GM23338 (cell line): ENCODE measurements around the gene LIF. TPM values are rescaled to one million over a fixed set of nuclear protein-coding genes. Genes with fewer than 3 reads are reported as not detected.

Experiments
- ATAC-seq: fragments of 200-7000 bp; cut with Tn5 transposase; 3 replicates; pipeline ENCODE4 v1.9.1; 2020
- DNase-seq: peaks from one replicate; pipeline ENCODE4 v3.0.0-alpha.2; 2015; ENCODE audit warnings: low spot score
- H2AFZ ChIP-seq: fragments of 200-600 bp; sonication (generic); 2 replicates; pipeline ENCODE4 v1.8.0; 2016; ENCODE audit warnings: antibody characterized with exemption, mild to moderate bottlenecking, moderate library complexity
- H3F3A ChIP-seq: fragments of 200-600 bp; sonication (generic); replicated peaks from 2 replicates; pipeline ENCODE4 v1.8.0; 2017; ENCODE audit warnings: antibody characterized with exemption, mixed run types, low read depth
- H3K27ac ChIP-seq: fragments of 200-600 bp; sonication (generic); 2 replicates; pipeline ENCODE4 v1.6.1; 2016; ENCODE audit warnings: low read depth
- H3K27me3 ChIP-seq: fragments of 200-600 bp; sonication (generic); 2 replicates; pipeline ENCODE4 v1.8.0; 2016; ENCODE audit warnings: mild to moderate bottlenecking, mixed run types, moderate library complexity; ENCODE audit not compliant: insufficient read depth
- H3K36me3 ChIP-seq: fragments of 200-600 bp; sonication (generic); 2 replicates; pipeline ENCODE4 v1.8.0; 2016; ENCODE audit warnings: mild to moderate bottlenecking; ENCODE audit not compliant: insufficient read depth
- H3K4me1 ChIP-seq: fragments of 200-600 bp; sonication (generic); 2 replicates; pipeline ENCODE4 v1.8.0; 2016; ENCODE audit warnings: mild to moderate bottlenecking, moderate library complexity; ENCODE audit not compliant: insufficient read depth
- H3K4me2 ChIP-seq: fragments of 200-600 bp; sonication (generic); 2 replicates; pipeline ENCODE4 v1.7.1; 2017; ENCODE audit warnings: mixed run types
- H3K4me3 ChIP-seq: fragments of 200-600 bp; sonication (generic); 2 replicates; pipeline ENCODE4 v1.6.1; 2016; ENCODE audit warnings: mixed run types
- H3K79me2 ChIP-seq: fragments of 200-600 bp; sonication (generic); replicated peaks from 2 replicates; pipeline ENCODE4 v1.8.0; 2017; ENCODE audit warnings: mild to moderate bottlenecking; ENCODE audit not compliant: insufficient read depth
- H3K9me2 ChIP-seq: fragments of 200-600 bp; sonication (generic); 2 replicates; pipeline ENCODE4 v1.8.0; 2017; ENCODE audit not compliant: insufficient read depth
- H4K20me1 ChIP-seq: fragments of 200-600 bp; sonication (generic); replicated peaks from 2 replicates; pipeline ENCODE4 v1.8.0; 2017; ENCODE audit warnings: mild to moderate bottlenecking; ENCODE audit not compliant: insufficient read depth
- H3K27ac Mint-ChIP-seq: 2 replicates; pipeline ENCODE4 v1.8.0; 2020; ENCODE audit warnings: inconsistent platforms, mild to moderate bottlenecking, moderate library complexity, mixed read lengths
- H3K27me3 Mint-ChIP-seq: 3 replicates; pipeline ENCODE4 v1.8.0; 2022; ENCODE audit warnings: low read depth, mild to moderate bottlenecking, moderate library complexity, mixed read lengths, inconsistent platforms; ENCODE audit not compliant: insufficient read depth, poor library complexity
- H3K36me3 Mint-ChIP-seq: 3 replicates; pipeline ENCODE4 v1.8.0; 2021; ENCODE audit warnings: low read depth, mild to moderate bottlenecking, inconsistent platforms, moderate library complexity, mixed read lengths
- H3K4me1 Mint-ChIP-seq: 3 replicates; pipeline ENCODE4 v1.8.0; 2020; ENCODE audit warnings: mild to moderate bottlenecking, inconsistent platforms, mixed read lengths
- H3K4me3 Mint-ChIP-seq: 3 replicates; pipeline ENCODE4 v1.8.0; 2021; ENCODE audit warnings: moderate library complexity, mild to moderate bottlenecking, inconsistent platforms, mixed read lengths
- H3K9me3 Mint-ChIP-seq: 3 replicates; pipeline ENCODE4 v1.8.0; 2020; ENCODE audit warnings: moderate library complexity, mild to moderate bottlenecking, inconsistent platforms, mixed read lengths
- CREB1 ChIP-seq: fragments of 250-450 bp; sonication (Bioruptor Pico); IDR thresholded peaks from 2 replicates; pipeline ENCODE4 v1.5.0; 2020; ENCODE audit warnings: low read depth, mild to moderate bottlenecking, moderate library complexity
- EZH2 ChIP-seq: fragments of 200-600 bp; sonication (generic); IDR thresholded peaks from one replicate; pipeline ENCODE4 v1.8.0; 2017; ENCODE audit warnings: antibody characterized with exemption, mild to moderate bottlenecking, low read depth; ENCODE audit not compliant: unreplicated experiment
- JUNB ChIP-seq: IDR thresholded peaks from one replicate; pipeline ENCODE4 v1.6.1; 2016; ENCODE audit warnings: antibody characterized with exemption; ENCODE audit not compliant: unreplicated experiment
- REST ChIP-seq: IDR thresholded peaks from one replicate; pipeline ENCODE4 v1.6.1; 2018; ENCODE audit warnings: antibody characterized with exemption; ENCODE audit not compliant: unreplicated experiment
- ZNF114 ChIP-seq: fragments of 250-450 bp; sonication (Bioruptor Pico); IDR thresholded peaks from 2 replicates; pipeline ENCODE4 v1.5.0; 2020; ENCODE audit warnings: mild to moderate bottlenecking, moderate library complexity
- ZNF331 ChIP-seq: fragments of 250-450 bp; sonication (Bioruptor Pico); IDR thresholded peaks from 2 replicates; pipeline ENCODE4 v1.5.0; 2020; ENCODE audit warnings: low read depth, mild to moderate bottlenecking, moderate library complexity
- ZNF462 ChIP-seq: fragments of 250-450 bp; sonication (Bioruptor Pico); IDR thresholded peaks from 2 replicates; pipeline ENCODE4 v1.5.0; 2020; ENCODE audit warnings: mild to moderate bottlenecking, moderate library complexity
- polyA plus RNA-seq: library from polyadenylated mRNA; unstranded; fragments of >200 nt; fragmentation: Nextera tagmentation; extraction: Ambion mirVana; gene quantifications from 2 replicates; pipeline ENCODE4 v1.2.1, GENCODE V29; 2016
- total RNA-seq: library from RNA; depleted of rRNA; stranded (reverse); fragments of >200 nt; shearing (Covaris generic); gene quantifications from 2 replicates; pipeline ENCODE4 v1.2.3, GENCODE V29; 2014

Gene LIF
- total and polyA plus RNA-seq, 2 experiments from 2014 or later, result 1.8 to 3.6 TPM

- TF ChIP-seq ZNF462 (CRISPR knock-in tag) (no peak), EZH2 (no peak)
Observed at GRCh38 chr22:30246814-30247376, 336 bp upstream of the LIF start (continued).

- H3K36me3 ChIP-seq, result no peaks in the 10 kb centered on the region
- peak; percentile 75 for DNase-seq
- H3K27ac Mint-ChIP-seq, result no peak overlapping the region
- peaks cover 20% of the 10 kb centered on the region for H3K36me3 Mint-ChIP-seq
- peak overlapping the region; percentile 99 for H3K4me2 ChIP-seq
- H3K4me3 Mint-ChIP-seq, result peak overlapping the region; percentile 87
- no peak overlapping the region for H3K27ac ChIP-seq
- H3F3A ChIP-seq, result no peaks in the 10 kb centered on the region
- H3K79me2 ChIP-seq, result no peaks in the 10 kb centered on the region
- no peaks in the 10 kb centered on the region for H3K9me3 Mint-ChIP-seq
- H4K20me1 ChIP-seq, result no peaks in the 10 kb centered on the region
- H3K9me2 ChIP-seq, result no peaks in the 10 kb centered on the region
- H3K4me1 Mint-ChIP-seq, result peaks cover 30% of the 10 kb centered on the region
- peak; percentile 54 for ATAC-seq
- no peaks in the 10 kb centered on the region for H3K27me3 ChIP-seq
- H2AFZ ChIP-seq, result peak overlapping the region; percentile 90
- H3K4me1 ChIP-seq, result peaks cover 12% of the 10 kb centered on the region
- peaks cover 16% of the 10 kb centered on the region for H3K27me3 Mint-ChIP-seq
- H3K4me3 ChIP-seq, result peak overlapping the region; percentile 93
- TF ChIP-seq CREB1 (CRISPR knock-in tag) (no peak), JUNB (no peak), REST (no peak), ZNF331 (CRISPR knock-in tag) (no peak), ZNF114 (CRISPR knock-in tag) (no peak)
Observed at GRCh38 chr22:30245181-30245984, 1.2 kb downstream of the LIF start.
